Measurements from ENCODE around the gene SLC37A2. TPM values are rescaled to one million over a fixed set of nuclear protein-coding genes. Genes with fewer than 3 reads are reported as not detected.
"Not testable (repeated sequence)": the region's sequence is repeated elsewhere in the genome, so short reads cannot be mapped to it uniquely, and the experiment has no call there.

SLC37A2 gene
- total RNA-seq, 1 experiment from 2014 or later, result 5.2 TPM

DNA sequence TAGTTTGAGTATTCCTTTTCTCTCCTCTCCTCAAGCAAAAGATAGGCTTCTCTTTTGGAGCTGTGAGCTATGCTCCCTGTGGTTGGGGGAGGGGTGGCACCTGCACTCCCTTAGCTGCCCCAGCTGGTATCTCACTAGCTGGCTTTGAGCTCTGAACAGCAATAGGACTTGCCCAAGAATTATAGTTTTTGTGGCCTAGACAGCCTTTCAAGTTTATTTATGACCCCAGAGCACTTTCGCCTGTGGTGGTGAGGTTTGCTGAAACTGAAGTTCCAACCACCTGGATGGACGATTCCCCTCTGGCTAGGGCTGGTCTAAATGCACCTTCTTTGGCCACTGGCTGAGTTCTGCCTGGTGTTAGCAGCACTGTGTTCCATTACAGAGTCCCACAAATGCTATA is 37.1 kb upstream of the SLC37A2 start:
- DNase-seq (ENCODE audit: unreplicated experiment), result no peak
- H3K9me3 Mint-ChIP-seq (ENCODE audit: unreplicated experiment), result peaks cover 8% of the 10 kb centered on the region
- ChIA-PET POLR2A (no interaction called here), CTCF (interaction anchor here (0.9 kb wide), 1 partner anchor 186 kb away, joined by 3 read pairs; no protein-coding TSS in a partner anchor)
- no peak overlapping the region for H3K4me3 Mint-ChIP-seq (ENCODE audit: unreplicated experiment)
- intact Hi-C loops (cut with micrococcal nuclease), result no loop called here
- no peaks in the 10 kb centered on the region for H3K4me1 Mint-ChIP-seq (ENCODE audit: insufficient read depth, unreplicated experiment)
- H3K27ac Mint-ChIP-seq (ENCODE audit: low read depth, unreplicated experiment), result no peak overlapping the region
- H3K27me3 Mint-ChIP-seq (ENCODE audit: insufficient read depth, unreplicated experiment), result no peaks in the 10 kb centered on the region
- TF ChIP-seq, protein P1, sequence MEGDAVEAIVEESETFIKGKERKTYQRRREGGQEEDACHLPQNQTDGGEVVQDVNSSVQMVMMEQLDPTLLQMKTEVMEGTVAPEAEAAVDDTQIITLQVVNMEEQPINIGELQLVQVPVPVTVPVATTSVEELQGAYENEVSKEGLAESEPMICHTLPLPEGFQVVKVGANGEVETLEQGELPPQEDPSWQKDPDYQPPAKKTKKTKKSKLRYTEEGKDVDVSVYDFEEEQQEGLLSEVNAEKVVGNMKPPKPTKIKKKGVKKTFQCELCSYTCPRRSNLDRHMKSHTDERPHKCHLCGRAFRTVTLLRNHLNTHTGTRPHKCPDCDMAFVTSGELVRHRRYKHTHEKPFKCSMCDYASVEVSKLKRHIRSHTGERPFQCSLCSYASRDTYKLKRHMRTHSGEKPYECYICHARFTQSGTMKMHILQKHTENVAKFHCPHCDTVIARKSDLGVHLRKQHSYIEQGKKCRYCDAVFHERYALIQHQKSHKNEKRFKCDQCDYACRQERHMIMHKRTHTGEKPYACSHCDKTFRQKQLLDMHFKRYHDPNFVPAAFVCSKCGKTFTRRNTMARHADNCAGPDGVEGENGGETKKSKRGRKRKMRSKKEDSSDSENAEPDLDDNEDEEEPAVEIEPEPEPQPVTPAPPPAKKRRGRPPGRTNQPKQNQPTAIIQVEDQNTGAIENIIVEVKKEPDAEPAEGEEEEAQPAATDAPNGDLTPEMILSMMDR (IDR thresholded peaks at IDR 0.05; ENCODE audit: unreplicated experiment), result no peak
- BruUV-seq (replicated peaks), result no TSS peak
- H3K36me3 Mint-ChIP-seq (ENCODE audit: insufficient read depth, unreplicated experiment), result no peaks in the 10 kb centered on the region

DNA sequence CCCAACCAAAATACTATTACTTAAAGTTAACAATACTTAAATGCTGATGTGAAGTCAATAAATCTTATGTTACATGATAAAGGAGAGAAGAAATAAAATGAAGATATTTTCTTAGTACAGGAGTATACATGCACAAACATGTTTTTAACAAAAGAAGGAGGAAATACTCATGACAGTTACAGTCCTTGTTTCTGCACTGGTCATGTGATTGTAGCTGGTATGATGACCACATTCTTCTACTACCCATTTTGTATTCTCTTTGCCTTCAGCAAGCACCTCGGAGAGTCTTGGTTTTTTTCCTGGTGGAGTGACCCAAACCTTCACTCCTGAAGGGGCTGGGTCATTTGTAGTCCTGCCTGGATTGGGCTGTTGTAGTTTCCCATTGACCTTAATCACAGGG is 33.7 kb upstream of the SLC37A2 start:
- POLR2A ChIA-PET; H3K27ac Mint-ChIP-seq (ENCODE audit: low read depth, unreplicated experiment); CTCF ChIA-PET; H3K36me3 Mint-ChIP-seq (ENCODE audit: insufficient read depth, unreplicated experiment); H3K27me3 Mint-ChIP-seq (ENCODE audit: insufficient read depth, unreplicated experiment); H3K4me3 Mint-ChIP-seq (ENCODE audit: unreplicated experiment); DNase-seq (ENCODE audit: unreplicated experiment); intact Hi-C loops (cut with micrococcal nuclease); H3K4me1 Mint-ChIP-seq (ENCODE audit: insufficient read depth, unreplicated experiment); BruUV-seq (replicated peaks): not testable (repeated sequence)
- H3K9me3 Mint-ChIP-seq (ENCODE audit: unreplicated experiment), result peaks cover 18% of the 10 kb centered on the region

DNA sequence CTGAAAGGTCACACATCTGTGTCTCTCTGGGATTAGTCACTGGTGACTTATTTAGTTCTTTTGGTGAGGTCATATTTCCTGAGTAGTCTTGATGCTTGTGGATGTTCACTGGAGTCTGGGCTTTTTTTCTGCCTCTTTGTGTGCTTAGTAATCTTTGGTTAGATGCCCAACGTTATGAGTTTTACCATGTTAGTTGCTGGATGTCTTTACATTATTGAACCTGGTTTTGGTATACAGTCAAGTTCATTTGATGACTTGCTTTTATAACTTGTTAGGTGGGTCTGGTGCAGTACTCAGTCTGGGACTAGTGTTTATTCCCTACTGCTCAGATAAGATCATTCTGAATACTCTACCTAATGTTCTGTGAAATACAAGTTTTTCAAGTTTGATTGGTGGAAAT is 26.2 kb upstream of the SLC37A2 start:
- no peak overlapping the region for H3K4me3 Mint-ChIP-seq (ENCODE audit: unreplicated experiment)
- CTCF ChIA-PET, result no interaction called here
- H3K27ac Mint-ChIP-seq (ENCODE audit: low read depth, unreplicated experiment), result no peak overlapping the region
- TF ChIP-seq, protein P1 (IDR thresholded peaks at IDR 0.05; ENCODE audit: unreplicated experiment), result no peak
- DNase-seq (ENCODE audit: unreplicated experiment), result peak; percentile 31
- POLR2A ChIA-PET, result no interaction called here
- H3K36me3 Mint-ChIP-seq (ENCODE audit: insufficient read depth, unreplicated experiment), result no peaks in the 10 kb centered on the region
- H3K9me3 Mint-ChIP-seq (ENCODE audit: unreplicated experiment), result peaks cover 17% of the 10 kb centered on the region
- intact Hi-C loops (cut with micrococcal nuclease), result no loop called here
- no TSS peak for BruUV-seq (replicated peaks)
- no peaks in the 10 kb centered on the region for H3K4me1 Mint-ChIP-seq (ENCODE audit: insufficient read depth, unreplicated experiment)
- H3K27me3 Mint-ChIP-seq (ENCODE audit: insufficient read depth, unreplicated experiment), result no peaks in the 10 kb centered on the region

DNA sequence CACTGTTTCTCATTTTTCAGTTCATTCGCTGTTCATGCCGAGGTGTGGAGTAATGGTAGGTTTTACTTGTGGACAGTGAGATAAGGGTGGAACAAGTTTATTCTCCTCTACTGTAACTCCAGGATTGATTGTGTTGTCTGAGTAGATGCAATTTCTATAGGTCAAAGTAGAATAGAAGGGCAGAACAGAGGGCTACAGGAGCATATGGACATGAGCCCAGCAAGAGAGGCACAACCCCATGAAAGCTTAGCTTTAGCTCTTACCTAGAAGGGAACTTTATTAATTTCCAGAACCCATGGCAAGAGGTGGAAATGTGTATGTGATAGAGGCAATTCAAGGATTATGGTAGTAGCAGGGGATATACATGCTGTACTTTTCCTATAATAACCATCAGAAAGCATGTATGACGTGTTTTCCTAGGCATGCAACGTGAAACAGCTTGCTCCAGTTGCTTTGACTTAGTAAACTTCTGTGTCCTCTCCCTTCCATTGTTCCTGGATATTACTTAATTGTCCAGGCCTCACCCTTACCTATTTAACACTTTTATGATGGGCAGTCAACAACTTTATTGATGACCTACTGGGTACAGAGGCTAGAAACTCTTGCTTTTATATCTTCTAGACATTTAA is 13.8 kb upstream of the SLC37A2 start:
- Mint-ChIP-seq H3K9me3 (ENCODE audit: unreplicated experiment) (no peaks in the 10 kb centered on the region), H3K27ac (ENCODE audit: low read depth, unreplicated experiment) (no peak overlapping the region), H3K4me1 (ENCODE audit: insufficient read depth, unreplicated experiment) (no peaks in the 10 kb centered on the region), H3K36me3 (ENCODE audit: insufficient read depth, unreplicated experiment) (no peaks in the 10 kb centered on the region), H3K27me3 (ENCODE audit: insufficient read depth, unreplicated experiment) (no peaks in the 10 kb centered on the region), H3K4me3 (ENCODE audit: unreplicated experiment) (no peak overlapping the region)
- no TSS peak for BruUV-seq (replicated peaks)
- no peak for DNase-seq (ENCODE audit: unreplicated experiment)
- ChIA-PET CTCF (interaction anchor here (1.2 to 2.4 kb wide), 2 partner anchors 14 to 93 kb away, joined by 3 to 10 read pairs; partner anchors contain the start of gene SLC37A2), POLR2A (no interaction called here)
- intact Hi-C loops (cut with micrococcal nuclease), result no loop called here
- TF ChIP-seq, protein P1 (IDR thresholded peaks at IDR 0.05; ENCODE audit: unreplicated experiment), result no peak

All from MCF 10A (cell line).